DOHH2 (cell line): Measurements from ENCODE around the gene APBA2.

ENCODE experiments used
- CTCF ChIP-seq: fragments of 200-600 bp; sonication (generic); IDR thresholded peaks from one replicate; pipeline ENCODE4 v1.5.1; 2014; ENCODE audit warnings: antibody characterized with exemption, mild to moderate bottlenecking, low read depth, low read length; ENCODE audit not compliant: poor library complexity, severe bottlenecking
- EZH2phosphoT487 ChIP-seq: fragments of 200-600 bp; sonication (generic); IDR thresholded peaks from 2 replicates; pipeline ENCODE4 v1.6.1; 2017; ENCODE audit warnings: borderline replicate concordance, mild to moderate bottlenecking, antibody characterized with exemption, low read length, moderate library complexity, mixed read lengths

DNA sequence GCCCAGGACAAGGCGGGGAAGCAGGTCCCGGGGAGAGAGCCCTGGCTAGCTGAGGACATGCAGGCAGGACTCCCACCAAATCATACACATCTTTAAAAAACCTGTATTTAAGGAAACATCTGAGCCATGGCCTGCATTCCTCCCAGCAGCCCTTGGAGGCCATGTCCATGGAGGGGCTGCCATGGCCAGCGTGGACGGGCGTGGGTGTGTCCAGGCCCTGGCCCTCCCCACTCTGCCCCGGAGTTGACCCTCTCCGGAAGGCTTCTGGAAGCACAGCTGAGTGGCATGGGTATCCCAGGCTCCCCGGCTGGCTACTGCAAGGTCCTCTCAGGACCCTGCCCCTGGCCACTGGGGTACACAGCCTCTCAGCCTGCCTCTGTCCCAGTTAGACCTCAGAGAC lies 234.1 kb downstream of the APBA2 start:
- no peak for TF ChIP-seq CTCF
- no peak for TF ChIP-seq EZH2phosphoT487
